ENCODE measurements around the gene SRGAP3.

The SRGAP3 gene

GRCh38 chr3:9276761-9277370, 27.4 kb upstream of the SRGAP3 start:
- in situ Hi-C loops (cut with MboI; ENCODE audit: low sequenced_read_pairs, unreplicated experiment), result no loop called here
- no peak for TF ChIP-seq CTCF (IDR thresholded peaks at IDR 0.05; ENCODE audit: borderline replicate concordance, control extremely low read depth, extremely low read depth, insufficient read depth, missing control alignments)

GRCh38 chr3:9271903-9272302, 22.5 kb upstream of the SRGAP3 start:
- DNase-seq (ENCODE audit: low spot score), result no peak
- in situ Hi-C loops (cut with MboI; ENCODE audit: low sequenced_read_pairs, unreplicated experiment), result no loop called here
- no peak for TF ChIP-seq CTCF (IDR thresholded peaks at IDR 0.05; ENCODE audit: borderline replicate concordance, control extremely low read depth, extremely low read depth, insufficient read depth, missing control alignments)

More at GRCh38 chr3:9276761-9277370, 27.4 kb upstream of the SRGAP3 start:
- DNase-seq (ENCODE audit: low spot score), result no peak

- in situ Hi-C loops (cut with MboI; ENCODE audit: low sequenced_read_pairs, unreplicated experiment), result no loop called here
- DNase-seq (ENCODE audit: low spot score), result no peak
- no peak for TF ChIP-seq CTCF (IDR thresholded peaks at IDR 0.05; ENCODE audit: borderline replicate concordance, control extremely low read depth, extremely low read depth, insufficient read depth, missing control alignments)
Measured at GRCh38 chr3:9270704-9271103, 21.3 kb upstream of the SRGAP3 start.

- in situ Hi-C loops (cut with MboI; ENCODE audit: low sequenced_read_pairs, unreplicated experiment), result no loop called here
- no peak for TF ChIP-seq CTCF (IDR thresholded peaks at IDR 0.05; ENCODE audit: borderline replicate concordance, control extremely low read depth, extremely low read depth, insufficient read depth, missing control alignments)
- no peak for DNase-seq (ENCODE audit: low spot score)
Measured at GRCh38 chr3:9266716-9267115, 17.3 kb upstream of the SRGAP3 start.

- in situ Hi-C loops (cut with MboI; ENCODE audit: low sequenced_read_pairs, unreplicated experiment), result no loop called here
- no peak for DNase-seq (ENCODE audit: low spot score)
- no peak for TF ChIP-seq CTCF (IDR thresholded peaks at IDR 0.05; ENCODE audit: borderline replicate concordance, control extremely low read depth, extremely low read depth, insufficient read depth, missing control alignments)
Measured at GRCh38 chr3:9260305-9260704, 10.9 kb upstream of the SRGAP3 start.

GRCh38 chr3:9257092-9257491, 7.6 kb upstream of the SRGAP3 start:
- DNase-seq (ENCODE audit: low spot score), result no peak
- in situ Hi-C loops (cut with MboI; ENCODE audit: low sequenced_read_pairs, unreplicated experiment), result no loop called here
- TF ChIP-seq CTCF (IDR thresholded peaks at IDR 0.05; ENCODE audit: borderline replicate concordance, control extremely low read depth, extremely low read depth, insufficient read depth, missing control alignments), result no peak

All from GM13976 (cell line).